HG03575 (cell line): ENCODE data around the gene AASS.

Experiments
- ATAC-seq: cut with Tn5 transposase; IDR thresholded peaks from one replicate; pipeline ENCODE4 v1.9.1; 2021; ENCODE audit not compliant: unreplicated experiment, insufficient number of reproducible peaks, low FRiP score; ENCODE audit errors: extremely low read depth

AASS gene

GRCh38 chr7:122059542-122059941 is 84.5 kb downstream of the AASS start:
- ATAC-seq: no peak

GRCh38 chr7:122056977-122057376 is 87.1 kb downstream of the AASS start:
- no peak for ATAC-seq

- no peak for ATAC-seq
Measured at GRCh38 chr7:122055073-122055472, 89.0 kb downstream of the AASS start.

GRCh38 chr7:122054393-122054792 is 89.7 kb downstream of the AASS start:
- no peak for ATAC-seq

- ATAC-seq: no peak
Measured at GRCh38 chr7:122046402-122046801, 97.6 kb downstream of the AASS start.

GRCh38 chr7:122040147-122040546 is 103.9 kb downstream of the AASS start:
- ATAC-seq: no peak

- ATAC-seq: no peak
Measured at GRCh38 chr7:122038904-122039303, 105.1 kb downstream of the AASS start.

GRCh38 chr7:122038134-122038533 is 105.9 kb downstream of the AASS start:
- no peak for ATAC-seq

GRCh38 chr7:122035876-122036275 is 108.2 kb downstream of the AASS start:
- no peak for ATAC-seq

- ATAC-seq: no peak
Measured at GRCh38 chr7:122033641-122034040, 110.4 kb downstream of the AASS start.

- no peak for ATAC-seq
Measured at GRCh38 chr7:122027058-122027457, 117.0 kb downstream of the AASS start.
